ENCODE data around the gene CLDN14.

GRCh38 chr21:36509973-36510664 is 30.2 kb upstream of the CLDN14 start:
- TF ChIP-seq CTCF (IDR thresholded peaks at IDR 0.05) = no peak
- TF ChIP-seq POLR2A (IDR thresholded peaks at IDR 0.05) = no peak
